NCI-H2227 (cell line): Measurements from ENCODE around the gene GAS2.
A peak's percentile ranks its signal among the peaks of the same experiment; 100 is the strongest.

Experiments used
- DNase-seq: peaks from one replicate; lab custom pipeline; 2025; ENCODE audit not compliant: unreplicated experiment; lab: John Stamatoyannopoulos, UW

GAS2 gene

DNA sequence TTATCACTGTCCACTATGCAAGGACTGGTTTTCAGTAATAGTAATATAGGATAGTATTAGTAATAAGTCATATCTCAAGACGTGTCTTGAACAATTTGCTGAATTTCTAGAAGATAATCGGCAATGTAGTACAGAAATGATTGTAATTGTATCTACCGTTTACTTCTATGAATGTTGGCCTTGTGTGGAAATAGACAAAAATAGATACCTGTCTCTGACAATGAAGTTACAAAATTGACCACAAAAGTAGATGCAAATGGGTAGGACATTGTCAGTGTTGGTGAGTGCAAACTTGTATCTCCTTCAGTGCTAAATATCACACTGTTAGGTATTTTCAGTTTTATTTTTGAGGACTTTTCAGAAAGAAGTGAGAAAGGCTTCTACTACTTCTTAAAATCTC, 120.1 kb downstream of the GAS2 start:
- no peak for DNase-seq

DNA sequence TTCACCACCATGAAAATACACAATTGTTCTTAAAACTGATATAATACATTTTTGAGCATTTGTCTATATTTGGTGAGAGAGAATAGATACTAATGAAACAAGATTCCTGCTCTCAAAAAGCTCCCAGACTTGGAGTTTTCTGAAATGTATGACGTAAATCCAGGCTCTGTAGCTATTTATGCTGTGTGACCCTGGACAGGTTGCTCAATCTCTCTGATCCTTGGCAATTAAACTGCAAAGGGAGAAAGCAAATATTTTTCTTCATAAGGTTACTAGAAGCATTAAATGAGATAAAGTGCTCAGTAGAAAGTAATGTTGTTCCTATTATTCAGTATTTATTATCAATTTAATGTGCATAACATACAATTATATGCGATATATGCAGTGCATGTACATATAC, 120.6 kb downstream of the GAS2 start:
- no peak for DNase-seq

DNA sequence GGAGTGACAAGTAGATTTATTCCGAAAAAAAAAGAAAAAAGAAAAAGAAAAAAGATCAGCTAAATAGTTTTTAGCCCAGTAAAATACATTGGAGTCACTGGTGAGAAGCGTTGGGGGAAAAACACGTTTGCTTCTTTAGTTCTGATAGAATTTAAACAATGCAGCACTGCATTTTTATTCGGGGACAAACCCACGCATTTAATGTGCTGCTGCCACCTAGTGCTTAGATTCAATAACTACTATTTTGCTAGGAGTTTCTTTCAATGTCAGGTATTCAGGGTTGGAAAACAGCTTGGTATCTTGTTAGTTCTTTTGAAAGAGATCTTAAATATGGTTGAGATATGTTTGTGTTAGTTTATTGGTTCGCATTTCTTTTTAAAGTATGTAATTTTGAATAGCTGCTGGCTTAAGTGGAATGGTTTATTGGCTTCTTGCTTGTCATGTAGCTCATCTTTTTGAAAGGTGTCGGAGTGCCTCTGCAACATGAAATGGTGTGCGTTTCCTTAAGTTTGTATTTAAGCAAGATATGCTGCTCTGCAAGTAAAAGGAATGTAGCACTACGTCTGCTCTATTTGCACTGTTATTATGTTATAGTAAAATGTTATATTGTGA, 121.2 kb downstream of the GAS2 start:
- peak; percentile 78 for DNase-seq

DNA sequence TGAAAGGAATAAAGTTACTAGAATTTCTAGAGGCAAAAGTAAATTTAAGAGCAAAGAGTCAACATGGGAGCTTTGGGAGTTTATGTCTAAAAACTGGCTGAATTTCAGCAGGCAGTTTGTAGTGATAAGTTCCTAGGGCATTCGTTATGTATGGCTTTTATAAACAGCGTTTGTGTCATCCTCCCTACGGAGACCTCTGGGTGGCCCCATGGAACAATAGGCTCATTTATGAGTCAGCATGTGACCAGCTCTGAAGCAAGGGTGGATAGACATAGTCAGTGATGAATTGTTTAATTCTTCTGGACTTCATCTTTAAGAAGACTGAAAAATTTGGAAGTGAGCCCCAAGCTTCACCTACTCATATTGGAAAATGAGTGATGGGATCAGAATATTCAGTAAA, 126.1 kb downstream of the GAS2 start:
- DNase-seq = no peak

DNA sequence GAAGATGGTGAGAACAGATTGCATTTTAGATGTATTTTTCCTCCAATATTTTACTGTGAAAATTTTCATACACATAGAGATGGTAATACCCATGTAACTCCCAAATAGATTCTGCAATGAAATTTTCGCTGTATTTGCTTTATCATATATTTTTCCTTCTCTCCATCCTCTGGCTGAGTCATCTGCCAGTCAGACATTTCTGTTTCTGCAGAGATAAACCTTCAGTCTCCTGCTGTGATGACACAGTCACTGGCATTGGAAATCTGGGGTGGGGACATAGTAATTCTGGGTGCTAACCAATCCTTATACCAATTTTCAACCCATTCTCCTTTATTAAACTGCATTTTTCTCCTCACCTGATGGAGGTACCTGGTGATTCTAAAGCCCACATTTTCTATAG, 129.5 kb downstream of the GAS2 start:
- DNase-seq = no peak

DNA sequence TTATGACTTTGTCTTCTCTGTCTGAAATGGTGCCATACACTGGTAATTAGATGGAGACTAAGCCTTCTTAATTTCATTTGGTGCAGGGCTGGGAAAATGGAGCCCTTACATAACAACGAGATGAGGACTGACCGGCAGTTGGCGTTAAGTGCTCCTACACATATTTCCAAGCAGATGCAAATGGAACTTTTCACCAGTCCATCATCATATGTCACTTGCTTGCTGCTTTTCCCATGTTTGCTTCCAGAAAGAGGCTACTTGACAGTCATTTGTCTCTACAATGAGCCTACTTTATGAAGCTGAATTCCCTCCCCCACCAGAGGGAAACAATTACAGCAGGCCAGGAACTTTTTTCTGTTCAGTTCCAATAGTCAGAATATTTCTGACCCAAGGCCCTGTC, 130.6 kb downstream of the GAS2 start:
- DNase-seq = peak; percentile 35

DNA sequence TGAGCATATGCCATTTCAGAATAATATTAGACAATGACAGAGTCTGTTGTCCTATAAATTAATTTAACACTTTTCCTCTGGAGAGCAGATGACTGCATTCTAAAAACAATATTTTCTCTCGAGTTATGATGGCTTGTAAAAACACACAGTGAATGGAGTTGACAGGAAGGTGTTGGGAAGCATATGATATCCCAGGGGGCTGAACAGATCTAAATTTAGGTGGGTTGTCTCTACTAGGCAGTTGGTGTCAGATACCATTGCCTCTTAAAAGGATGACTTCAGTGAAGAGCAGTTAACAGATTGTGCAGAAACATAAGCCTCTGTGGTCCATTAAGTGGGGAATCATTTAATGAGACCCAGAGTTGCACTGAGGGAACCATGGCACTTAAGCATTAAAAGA, 132.5 kb downstream of the GAS2 start:
- DNase-seq = no peak

DNA sequence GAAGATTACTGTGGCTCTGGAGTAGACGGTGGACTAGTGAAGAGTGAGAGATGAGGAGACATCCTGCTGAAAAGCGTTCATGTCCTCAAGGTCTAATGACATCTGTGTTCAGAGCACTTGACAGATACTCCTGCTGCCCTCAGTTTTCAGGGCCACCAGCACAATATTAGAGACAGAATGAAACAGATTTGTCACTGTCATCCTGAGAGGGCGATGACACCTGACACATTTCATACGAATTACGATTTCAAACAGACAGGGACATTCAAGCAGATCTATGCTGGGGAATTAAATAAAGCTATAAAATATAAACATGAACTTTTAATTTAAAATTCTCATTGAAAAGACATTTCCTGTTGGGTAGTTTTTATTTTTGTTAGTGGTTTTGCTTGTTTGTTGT, 134.1 kb downstream of the GAS2 start:
- DNase-seq = peak; percentile 52

DNA sequence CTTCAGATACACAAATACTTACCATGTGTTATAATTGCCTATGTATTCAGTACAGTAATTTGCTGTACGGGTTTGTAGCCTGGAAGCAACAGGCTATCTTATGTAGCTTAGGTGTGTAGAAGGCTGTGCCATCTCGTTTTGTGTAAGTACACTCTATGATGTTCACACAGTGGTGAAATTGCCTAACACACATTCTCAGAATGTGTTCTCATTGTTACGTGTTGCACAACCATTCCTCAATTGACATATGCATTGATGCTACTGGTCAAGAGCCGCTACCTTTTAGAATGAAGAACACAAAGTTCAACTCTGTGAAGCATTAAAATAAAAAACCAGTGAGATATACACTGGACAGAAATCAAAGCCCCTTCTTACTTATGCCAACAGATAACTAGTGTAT, 136.4 kb downstream of the GAS2 start:
- no peak for DNase-seq

DNA sequence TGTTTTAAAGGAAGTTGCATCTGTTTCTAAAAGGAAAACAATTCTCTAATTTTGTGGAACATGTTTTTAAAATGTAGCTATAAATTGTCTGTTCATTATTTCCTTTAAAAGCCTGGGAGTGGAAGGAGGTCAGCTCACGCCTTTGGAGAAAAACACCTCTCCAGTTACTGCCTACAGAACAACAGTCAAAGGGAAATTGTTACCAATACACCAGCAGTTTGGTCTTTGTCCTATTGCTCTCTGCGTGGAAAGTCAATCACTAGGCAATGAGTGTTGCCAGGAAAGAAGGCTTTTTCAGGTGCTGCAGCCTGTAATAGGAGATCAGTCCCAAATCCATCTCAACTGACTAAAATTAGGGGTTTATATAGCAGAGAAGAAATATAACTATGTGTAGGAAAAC, 141.0 kb downstream of the GAS2 start:
- no peak for DNase-seq

DNA sequence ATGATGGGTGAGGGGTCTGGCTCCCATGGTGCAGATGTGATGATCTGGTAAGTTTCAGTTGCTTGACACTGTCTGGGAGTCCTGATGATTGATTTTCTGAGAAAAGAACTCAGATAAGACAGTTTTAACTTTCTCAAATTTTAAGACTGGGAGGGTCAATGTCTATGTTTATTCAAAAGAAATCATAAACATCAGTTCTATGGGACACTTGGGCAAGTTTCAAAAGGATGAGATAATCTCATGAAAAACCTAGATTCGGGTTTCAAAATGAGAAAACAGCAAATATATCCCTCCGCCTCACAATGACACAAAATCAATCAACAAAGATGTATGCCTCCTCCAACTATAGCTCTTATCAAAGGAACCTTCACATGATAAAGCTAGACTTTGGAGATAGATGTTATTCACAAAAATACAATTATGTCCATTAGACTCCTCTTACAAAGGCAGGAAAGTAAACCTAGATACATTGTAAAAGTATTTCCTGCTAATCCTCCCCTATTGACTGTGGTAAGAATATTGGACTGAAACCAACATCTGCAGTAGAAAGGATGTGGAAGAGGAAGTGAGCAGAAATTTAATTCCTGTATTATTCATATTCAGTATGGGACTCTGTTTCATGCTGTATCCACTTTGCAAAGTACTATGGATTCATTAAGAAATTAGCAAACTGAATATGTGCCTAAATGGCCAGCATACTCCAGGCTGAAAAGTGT, 141.6 kb downstream of the GAS2 start:
- DNase-seq = no peak

DNA sequence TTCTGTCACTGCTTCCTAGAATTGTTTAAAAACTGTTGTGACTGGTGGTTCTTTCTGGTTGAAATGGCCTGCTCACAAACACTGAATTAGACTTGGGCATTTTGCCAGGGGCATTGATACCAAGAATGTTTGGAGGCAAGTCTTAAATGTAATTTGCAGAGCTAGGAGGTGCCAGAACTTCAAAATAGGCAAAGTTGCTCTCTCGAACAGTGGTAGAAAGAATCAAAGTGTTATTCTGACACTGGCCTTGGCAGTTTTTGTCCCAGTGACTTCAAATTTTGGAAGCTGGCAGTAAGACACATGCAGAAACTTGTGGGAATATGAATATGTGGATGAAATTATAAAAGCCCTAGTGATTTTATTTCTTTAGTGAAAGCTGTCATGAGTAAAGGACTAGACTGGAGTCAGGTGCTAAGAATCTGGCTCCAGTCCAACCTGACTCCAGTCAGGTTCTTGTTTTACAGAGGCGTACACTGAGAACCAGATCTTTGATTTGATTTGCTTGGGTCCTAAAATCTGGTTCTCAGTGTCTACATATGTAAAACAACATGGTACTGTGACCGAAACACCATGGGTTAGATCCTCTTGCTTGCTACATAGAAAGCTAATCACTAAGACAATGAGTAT, 142.3 kb downstream of the GAS2 start:
- no peak for DNase-seq

DNA sequence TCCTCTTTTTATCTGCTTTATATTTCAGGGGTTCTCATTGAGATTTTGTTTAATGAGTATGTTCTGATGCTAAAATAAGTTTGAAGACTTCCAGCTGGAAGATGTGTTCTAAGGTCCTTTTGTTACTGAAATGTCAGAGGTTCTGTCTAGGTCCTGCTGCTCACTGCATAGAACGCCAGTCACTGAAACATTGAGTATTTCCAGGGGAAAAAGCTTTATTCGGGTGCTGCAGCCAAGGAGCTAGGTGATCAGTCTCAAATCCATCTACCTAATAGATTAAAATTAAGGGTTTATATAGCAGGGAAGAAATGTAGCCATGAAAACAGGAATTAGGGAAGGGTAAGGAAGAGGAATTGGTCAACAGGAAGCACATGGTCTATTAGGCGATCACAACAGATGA, 143.5 kb downstream of the GAS2 start:
- no peak for DNase-seq

DNA sequence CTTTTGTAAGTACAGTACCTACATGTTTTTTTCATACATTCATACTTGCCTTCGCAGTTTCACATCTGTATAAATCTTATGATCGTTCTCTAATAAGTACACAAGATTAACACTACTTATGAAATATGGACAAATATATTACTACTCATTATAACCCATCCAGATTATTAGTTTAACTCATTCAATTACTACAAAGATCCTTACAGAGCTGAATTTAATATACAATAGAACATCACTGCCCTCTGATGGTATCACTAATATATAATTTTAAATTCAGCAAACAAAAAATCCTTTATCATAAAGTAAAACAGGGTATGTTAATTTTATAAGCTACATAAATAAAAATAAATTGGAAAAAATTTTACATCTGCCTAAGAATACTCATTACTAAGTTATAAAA, 155.8 kb downstream of the GAS2 start:
- DNase-seq = no peak

DNA sequence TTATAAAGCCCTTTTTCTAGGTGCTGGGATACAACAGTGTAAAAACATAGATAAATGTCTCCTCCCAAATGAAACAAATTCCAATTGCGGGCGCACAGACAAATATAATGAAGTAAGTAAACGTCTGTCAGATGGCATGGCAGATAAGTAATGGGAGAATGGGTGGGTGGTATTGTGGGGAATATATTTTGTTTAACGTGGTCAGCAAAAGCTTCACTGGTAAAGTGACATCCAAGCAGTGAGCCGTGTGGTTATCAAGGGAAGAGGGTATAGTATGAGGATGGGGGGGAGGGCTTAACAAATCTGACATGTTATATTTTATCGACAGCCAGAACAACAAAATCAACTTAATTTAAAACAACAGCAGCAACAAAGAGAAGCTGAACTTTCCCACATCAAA, 162.0 kb downstream of the GAS2 start:
- no peak for DNase-seq

DNA sequence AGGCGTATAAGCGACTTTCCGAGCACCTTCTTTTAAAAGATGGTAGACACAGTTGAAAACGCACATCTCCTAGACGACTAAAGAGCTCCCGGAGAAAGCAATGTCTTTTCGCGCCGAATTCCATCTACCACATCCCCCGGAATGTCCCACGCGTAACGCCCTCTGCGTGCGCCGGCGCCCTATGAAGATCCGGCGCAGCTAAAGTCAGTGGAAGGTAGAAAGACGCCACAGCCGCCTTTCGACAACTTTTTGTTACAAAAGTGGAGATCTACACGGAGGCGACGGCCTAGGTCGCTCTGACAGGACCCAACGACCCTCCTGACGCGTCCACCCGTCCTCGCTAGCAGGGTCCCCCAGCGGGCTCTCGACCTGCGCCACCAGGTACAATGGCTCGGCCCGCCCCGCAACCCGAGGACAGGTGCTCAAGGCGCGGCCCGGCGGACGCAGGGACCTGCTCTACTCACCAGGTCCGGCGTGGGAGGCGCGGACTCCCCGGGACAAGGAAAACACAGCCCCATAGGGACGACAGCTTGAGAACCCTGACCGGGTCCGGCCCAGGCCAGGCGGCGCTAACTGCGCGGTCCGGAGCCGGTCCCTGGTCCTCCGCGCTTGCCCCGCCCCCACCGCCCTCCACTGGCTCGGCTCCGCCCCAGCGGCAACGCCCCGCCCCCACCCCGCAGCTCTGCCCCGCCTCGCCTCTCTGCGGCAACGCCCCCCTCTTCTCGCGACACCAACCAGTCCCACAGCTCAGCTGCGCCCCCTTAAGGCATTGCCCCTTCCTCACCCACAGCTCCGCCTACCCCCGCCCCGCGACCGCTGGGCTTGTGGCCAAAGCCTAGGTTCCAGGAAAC, 163.0 kb downstream of the GAS2 start, which contains the start of gene SVIP:
Gene SVIP, minus strand, starts transcription at position 571 of the 851 bp plus-strand sequence. Its CDS starts 53 bp downstream, at position 518.
- DNase-seq = peak; percentile 97

DNA sequence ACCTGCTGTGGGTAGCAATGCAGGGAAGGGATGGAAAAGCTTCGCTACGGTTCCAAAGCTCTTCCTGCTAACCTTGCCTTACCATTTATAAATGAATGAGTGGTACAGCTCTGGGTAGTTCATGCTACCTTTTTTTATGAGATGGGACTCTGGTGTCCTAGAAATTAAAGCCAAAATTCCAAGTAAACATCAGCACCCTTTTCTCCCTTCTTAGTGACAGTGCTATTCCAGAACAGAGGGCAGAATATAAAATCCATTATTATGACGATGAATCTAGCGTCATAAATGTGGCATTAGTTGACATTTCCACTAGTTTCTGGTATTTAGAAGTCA, 163.6 kb downstream of the GAS2 start:
- DNase-seq = no peak

DNA sequence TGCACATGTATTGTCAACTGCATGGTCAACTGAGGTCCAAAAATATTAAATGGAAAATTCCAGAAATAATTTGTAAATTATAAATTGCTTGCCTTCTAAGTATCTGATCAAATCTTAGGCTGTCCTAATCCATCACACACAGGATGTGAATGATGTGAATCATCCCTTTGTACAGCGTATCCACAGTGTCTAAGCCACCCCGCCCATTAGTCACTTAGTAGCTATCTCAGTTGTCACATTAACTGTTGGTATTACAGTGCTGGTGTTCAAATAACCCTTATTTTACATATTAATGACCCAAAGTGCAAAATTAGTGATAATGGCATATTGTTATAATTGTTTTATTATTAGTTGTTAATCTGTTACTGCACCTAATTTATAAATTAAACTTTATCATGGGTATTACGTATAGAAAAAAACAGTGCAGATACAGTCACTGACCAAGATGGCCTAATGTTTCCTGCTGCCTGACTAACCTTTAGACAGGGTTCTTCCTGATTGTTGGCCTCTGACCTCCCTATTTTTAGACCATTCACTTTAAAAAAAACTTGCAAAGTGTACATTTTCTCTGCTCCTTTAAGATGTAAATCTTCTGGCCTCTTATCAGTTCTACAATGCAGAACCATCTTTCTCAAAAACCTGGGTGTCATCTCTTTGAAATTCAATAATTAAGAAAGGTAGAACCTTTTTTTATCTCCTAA, 166.1 kb downstream of the GAS2 start:
- DNase-seq = no peak

DNA sequence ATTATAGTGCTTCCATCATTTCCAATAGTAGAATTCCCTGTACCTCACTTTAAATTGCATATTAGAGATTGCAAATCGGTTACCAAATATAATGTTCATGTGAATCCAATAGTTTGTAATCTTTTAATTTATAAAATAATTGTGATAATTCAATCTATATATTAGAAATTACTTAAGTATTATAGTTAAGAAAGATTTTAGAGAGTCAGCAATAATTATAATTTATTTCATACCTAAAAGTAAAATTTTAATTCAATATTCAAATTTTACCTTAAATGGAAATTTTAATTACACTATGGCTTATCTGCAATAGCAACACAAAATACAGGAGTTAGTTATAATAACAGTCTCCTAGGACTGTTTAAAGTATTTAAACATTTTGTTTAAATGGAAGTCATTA, 180.3 kb downstream of the GAS2 start:
- DNase-seq = no peak

DNA sequence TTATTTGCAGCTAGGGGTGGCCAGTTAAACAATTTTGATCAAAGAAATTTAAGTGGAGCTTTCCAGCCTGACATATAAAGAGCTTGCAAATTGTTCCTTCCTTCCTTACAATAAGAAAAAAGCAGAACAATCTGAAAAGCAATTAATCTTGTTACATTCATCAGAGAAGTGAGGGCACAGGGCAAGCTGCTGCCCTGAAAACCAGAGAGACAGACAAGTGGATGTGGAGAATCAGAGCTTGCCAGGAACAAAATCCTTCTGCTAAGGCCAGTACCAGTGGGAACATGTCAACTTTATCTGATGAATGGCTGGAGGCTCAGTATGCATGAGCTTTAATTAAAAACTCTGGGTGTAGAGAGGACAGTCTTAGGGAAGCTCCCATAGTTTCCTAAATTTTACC, 185.1 kb downstream of the GAS2 start:
- no peak for DNase-seq

DNA sequence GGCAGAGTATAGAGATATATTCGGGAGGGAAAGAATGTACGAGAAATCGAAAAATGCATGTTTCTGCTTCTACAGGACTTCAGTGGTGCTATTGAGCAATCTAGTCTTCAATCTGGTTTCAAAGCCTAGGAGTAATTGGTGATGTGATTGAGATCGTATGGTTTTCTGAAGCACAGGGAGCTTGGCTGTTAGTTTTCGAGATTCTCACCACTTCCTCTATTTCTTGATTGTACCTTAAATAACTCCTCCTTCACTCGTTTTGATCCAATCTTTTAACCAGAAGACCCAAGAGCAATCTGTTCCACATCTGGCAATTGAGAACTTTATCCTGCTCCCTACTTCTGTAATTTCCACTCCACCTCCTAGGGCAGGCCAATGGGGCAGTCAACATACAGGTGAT, 193.3 kb downstream of the GAS2 start:
- no peak for DNase-seq
